HepG2 (cell line): ENCODE results near the gene ZFP36L2. TPM values are rescaled to one million over a fixed set of nuclear protein-coding genes. Genes with fewer than 3 reads are reported as not detected.

ENCODE experiments used
- ARID3A ChIP-seq: IDR thresholded peaks from 2 replicates; pipeline ENCODE4 v1.6.1; 2012; ENCODE audit warnings: low read depth, low read length, improper control_type of control experiment
- BRCA1 ChIP-seq: sonication (generic); formaldehyde crosslinking; IDR thresholded peaks from 2 replicates; pipeline ENCODE4 v1.4.0; 2020; ENCODE audit warnings: missing genetic modification reagents
- BRD4 ChIP-seq: sonication (generic); formaldehyde crosslinking; IDR thresholded peaks from 2 replicates; pipeline ENCODE4 v1.4.0; 2020; ENCODE audit warnings: missing genetic modification reagents
- CCDC6 ChIP-seq: sonication (generic); formaldehyde crosslinking; IDR thresholded peaks from 2 replicates; pipeline ENCODE4 v1.8.1; 2022; ENCODE audit warnings: mild to moderate bottlenecking, missing genetic modification reagents, moderate library complexity
- FOSL2 ChIP-seq: sonication (generic); formaldehyde crosslinking; IDR thresholded peaks from 2 replicates; pipeline ENCODE4 v1.4.0; 2020; ENCODE audit warnings: missing genetic modification reagents
- FOXA1 ChIP-seq, 2 experiments: fragments of 450-650 bp in 1 of 2; sonication (generic) in 1 of 2; formaldehyde crosslinking in 1 of 2; IDR thresholded peaks; 2 replicates each; pipeline versions ENCODE4 v1.4.0 to v1.6.1; 2016 to 2020; ENCODE audit warnings: missing genetic modification reagents in 1 of 2
- GLI4 ChIP-seq: sonication (generic); formaldehyde crosslinking; IDR thresholded peaks from 2 replicates; pipeline ENCODE4 v1.5.1; 2020; ENCODE audit warnings: missing genetic modification reagents, mild to moderate bottlenecking, moderate library complexity, borderline replicate concordance
- KDM4B ChIP-seq: sonication (generic); formaldehyde crosslinking; IDR thresholded peaks from 2 replicates; pipeline ENCODE4 v1.4.0; 2020; ENCODE audit warnings: missing genetic modification reagents
- KLF16 ChIP-seq, 2 experiments: sonication (generic) in 1 of 2; formaldehyde crosslinking in 1 of 2; IDR thresholded peaks; 2 replicates each; pipeline versions ENCODE4 v1.6.1 to v1.8.0; 2016 to 2023; ENCODE audit warnings: missing genetic modification reagents in 2 of 2, missing compliant biosample characterization in 1 of 2
- MYC ChIP-seq: sonication (generic); formaldehyde crosslinking; IDR thresholded peaks from 2 replicates; pipeline ENCODE4 v1.9.0; 2021; ENCODE audit warnings: missing genetic modification reagents, borderline replicate concordance
- PAF1 ChIP-seq: IDR thresholded peaks from 2 replicates; pipeline ENCODE4 v1.6.1; 2016; ENCODE audit warnings: missing genetic modification reagents, missing compliant biosample characterization
- PLRG1 ChIP-seq: fragments of 450-650 bp; conservative IDR thresholded peaks from 2 replicates; pipeline ENCODE4 v1.6.1; 2016
- PREB ChIP-seq: sonication (generic); formaldehyde crosslinking; IDR thresholded peaks from 2 replicates; pipeline ENCODE4 v1.4.0; 2020; ENCODE audit warnings: missing genetic modification reagents
- SIX4 ChIP-seq: sonication (generic); formaldehyde crosslinking; IDR thresholded peaks from 2 replicates; pipeline ENCODE4 v1.4.0; 2020; ENCODE audit warnings: missing genetic modification reagents
- SP140L ChIP-seq: sonication (generic); formaldehyde crosslinking; IDR thresholded peaks from 2 replicates; pipeline ENCODE4 v1.4.0; 2020; ENCODE audit warnings: missing genetic modification reagents, borderline replicate concordance
- SUZ12 ChIP-seq: fragments of 150-350 bp; IDR thresholded peaks from 2 replicates; pipeline ENCODE4 v1.6.1; 2014; ENCODE audit warnings: low read depth, low read length
- XBP1 ChIP-seq: sonication (generic); formaldehyde crosslinking; IDR thresholded peaks from 2 replicates; pipeline ENCODE4 v1.5.0; 2020; ENCODE audit warnings: missing genetic modification reagents
- XRCC5 ChIP-seq: fragments of 200-400 bp; formaldehyde crosslinking; optimal IDR thresholded peaks from 2 replicates; pipeline ENCODE3; 2017; ENCODE audit warnings: mild to moderate bottlenecking, low read length
- ZC3H13 ChIP-seq: sonication (generic); formaldehyde crosslinking; IDR thresholded peaks from 2 replicates; pipeline ENCODE4 v1.8.1; 2023; ENCODE audit warnings: mild to moderate bottlenecking, missing genetic modification reagents, moderate library complexity
- ZNF484 ChIP-seq: sonication (generic); formaldehyde crosslinking; IDR thresholded peaks from 2 replicates; pipeline ENCODE4 v1.5.1; 2020; ENCODE audit warnings: mild to moderate bottlenecking, low read depth, missing genetic modification reagents, borderline replicate concordance
- ZNF710 ChIP-seq: sonication (generic); formaldehyde crosslinking; IDR thresholded peaks from 2 replicates; pipeline ENCODE4 v1.5.0; 2020; ENCODE audit warnings: mild to moderate bottlenecking, missing genetic modification reagents, borderline replicate concordance
- ZNF766 ChIP-seq: sonication (generic); formaldehyde crosslinking; IDR thresholded peaks from 2 replicates; pipeline ENCODE4 v1.5.0; 2020; ENCODE audit warnings: missing genetic modification reagents, borderline replicate concordance
- ZNF770 ChIP-seq: sonication (generic); formaldehyde crosslinking; IDR thresholded peaks from 2 replicates; pipeline ENCODE4 v1.5.0; 2020; ENCODE audit warnings: mild to moderate bottlenecking, missing genetic modification reagents
- polyA plus RNA-seq, 8 experiments: library from polyadenylated mRNA; depleted of rRNA in 3 of 8; stranded (reverse) in 7 of 8; unstranded in 1 of 8; fragments of >200 nt; fragmentation: Illumina TruSeq in 4 of 8; extraction: Trizol in 4 of 8; gene quantifications; 2 replicates each; pipeline versions ENCODE4 v1.2.1 to v1.2.3, GENCODE V29; 2011 to 2016; ENCODE audit warnings: low read depth in 4 of 8, missing spikeins in 1 of 8, mixed read lengths in 1 of 8; ENCODE audit not compliant: insufficient read depth in 1 of 8
- total RNA-seq, 5 experiments: library from RNA; depleted of rRNA; stranded (reverse); fragments of >200 nt; fragmentation: Illumina TruSeq; extraction: Trizol; gene quantifications; 2 replicates each; pipeline ENCODE4 v1.2.3, GENCODE V29; 2016; ENCODE audit warnings: low read depth in 1 of 5
- TF ChIP-seq, protein P1 (sequence below): sonication (generic); formaldehyde crosslinking; IDR thresholded peaks from 2 replicates; pipeline ENCODE4 v1.4.0; 2020; ENCODE audit warnings: missing genetic modification reagents

Gene ZFP36L2
- total and polyA plus RNA-seq, 2 of the 13 experiments (the other 11 are each of a cell fraction or from before 2014, with no cell fraction given): 11.2 to 21.8 TPM

DNA sequence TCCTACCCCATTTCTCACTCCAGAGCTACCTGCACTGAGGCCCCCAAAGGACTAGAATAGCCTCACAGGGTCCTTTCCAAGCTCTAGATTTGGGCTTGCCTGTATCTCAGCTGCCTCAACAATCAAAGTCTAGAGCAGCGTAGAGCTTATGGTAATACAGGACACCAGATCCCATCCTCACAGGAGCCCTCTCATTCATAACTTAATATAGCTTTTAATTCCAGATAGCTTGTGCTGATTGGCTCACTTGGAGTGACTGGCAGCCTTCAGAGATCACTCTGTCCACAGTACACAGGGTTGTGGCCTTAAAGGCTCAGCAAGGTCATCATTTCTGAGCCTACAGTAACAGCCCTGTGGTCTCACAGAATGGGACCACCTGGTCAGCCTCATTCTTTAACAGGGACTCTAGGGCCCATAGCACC is 51.4 kb downstream of the ZFP36L2 start (continued):
- TF ChIP-seq ZNF710 (CRISPR knock-in tag) (no peak), ARID3A (no peak), PLRG1 (no peak), KDM4B (CRISPR knock-in tag) (no peak), BRCA1 (CRISPR knock-in tag) (no peak), SUZ12 (no peak), FOSL2 (CRISPR knock-in tag) (0 out of 2 replicates have a peak, but pooled peaks have one; percentile 6), PAF1 (CRISPR knock-in tag) (no peak), KLF16 (CRISPR knock-in tag; IDR thresholded peaks at IDR 0.05) (no peak), SP140L (CRISPR knock-in tag) (no peak), ZC3H13 (CRISPR knock-in tag) (no peak), XBP1 (no peak), PREB (CRISPR knock-in tag) (no peak), FOXA1 (IDR thresholded peaks at IDR 0.05) (no peak), FOXA1 (CRISPR knock-in tag; IDR thresholded peaks at IDR 0.05) (peak; percentile 50; the same call in 1 of the 2 replicates), GLI4 (CRISPR knock-in tag) (0 out of 2 replicates have a peak, but pooled peaks have one; percentile 45), SIX4 (no peak), CCDC6 (no peak), ZNF484 (CRISPR knock-in tag) (no peak), BRD4 (no peak), XRCC5 (peak; percentile 4), ZNF766 (CRISPR knock-in tag) (no peak), ZNF770 (no peak), MYC (no peak)
- TF ChIP-seq, protein P1, sequence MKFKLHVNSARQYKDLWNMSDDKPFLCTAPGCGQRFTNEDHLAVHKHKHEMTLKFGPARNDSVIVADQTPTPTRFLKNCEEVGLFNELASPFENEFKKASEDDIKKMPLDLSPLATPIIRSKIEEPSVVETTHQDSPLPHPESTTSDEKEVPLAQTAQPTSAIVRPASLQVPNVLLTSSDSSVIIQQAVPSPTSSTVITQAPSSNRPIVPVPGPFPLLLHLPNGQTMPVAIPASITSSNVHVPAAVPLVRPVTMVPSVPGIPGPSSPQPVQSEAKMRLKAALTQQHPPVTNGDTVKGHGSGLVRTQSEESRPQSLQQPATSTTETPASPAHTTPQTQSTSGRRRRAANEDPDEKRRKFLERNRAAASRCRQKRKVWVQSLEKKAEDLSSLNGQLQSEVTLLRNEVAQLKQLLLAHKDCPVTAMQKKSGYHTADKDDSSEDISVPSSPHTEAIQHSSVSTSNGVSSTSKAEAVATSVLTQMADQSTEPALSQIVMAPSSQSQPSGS (CRISPR knock-in tag): 0 out of 2 replicates have a peak, but pooled peaks have one; percentile 14
